PFSK-1 (cell line): Measurements from ENCODE around the gene ADAMTS1.

ENCODE experiments used
- FOXP2 ChIP-seq: optimal IDR thresholded peaks from 2 replicates; pipeline ENCODE3; 2011; ENCODE audit warnings: borderline replicate concordance, control low read depth, inconsistent platforms; ENCODE audit not compliant: insufficient read depth; ENCODE audit errors: extremely low read length, extremely low read depth
- POLR2AphosphoS5 ChIP-seq: IDR thresholded peaks from 2 replicates; pipeline ENCODE4 v1.6.1; 2012; ENCODE audit warnings: low read depth, mild to moderate bottlenecking, control low read depth, low read length, moderate library complexity
- REST ChIP-seq, 2 experiments: IDR thresholded peaks; 2 replicates each; pipeline versions ENCODE4 v1.6.1 to v1.8.0; 2011 to 2012; ENCODE audit warnings: low read depth in 2 of 2, low read length in 2 of 2, control low read depth in 1 of 2, inconsistent platforms in 1 of 2, mild to moderate bottlenecking in 1 of 2, moderate library complexity in 1 of 2; ENCODE audit not compliant: insufficient read depth in 1 of 2
- SIN3A ChIP-seq: IDR thresholded peaks from 2 replicates; pipeline ENCODE4 v1.6.1; 2012; ENCODE audit warnings: mild to moderate bottlenecking, low read length, moderate library complexity, borderline replicate concordance; ENCODE audit not compliant: insufficient read depth
- TAF1 ChIP-seq: IDR thresholded peaks from 2 replicates; pipeline ENCODE4 v1.6.1; 2012; ENCODE audit warnings: low read length, control low read depth, borderline replicate concordance; ENCODE audit not compliant: insufficient read depth

ADAMTS1 gene

GRCh38 chr21:26813426-26813998 lies 31.7 kb downstream of the ADAMTS1 start:
- TF ChIP-seq REST (IDR thresholded peaks at IDR 0.05; ENCODE audit: insufficient read depth in 1 of 2, low read depth in 2 of 2, low read length in 2 of 2) = no peak
- no peak for TF ChIP-seq FOXP2
- TF ChIP-seq TAF1 = no peak
- no peak for TF ChIP-seq POLR2AphosphoS5
- TF ChIP-seq SIN3A = no peak

GRCh38 chr21:26812173-26812572 lies 33.0 kb downstream of the ADAMTS1 start:
- TF ChIP-seq SIN3A (peak; percentile 23; the same call in 1 of the 2 replicates), FOXP2 (no peak)

- TF ChIP-seq SIN3A = no peak
- no peak for TF ChIP-seq POLR2AphosphoS5
- no peak for TF ChIP-seq FOXP2
- TF ChIP-seq TAF1 = no peak
- no peak for TF ChIP-seq REST (IDR thresholded peaks at IDR 0.05; ENCODE audit: insufficient read depth in 1 of 2, low read depth in 2 of 2, low read length in 2 of 2)
Observed at GRCh38 chr21:26811482-26811881, 33.7 kb downstream of the ADAMTS1 start.

- TF ChIP-seq SIN3A = peak; percentile 59; the same call in 1 of the 2 replicates
- TF ChIP-seq TAF1 = no peak
Observed at GRCh38 chr21:26810676-26811415, 34.4 kb downstream of the ADAMTS1 start.

GRCh38 chr21:26810266-26810665 lies 34.9 kb downstream of the ADAMTS1 start:
- TF ChIP-seq TAF1 (no peak), POLR2AphosphoS5 (no peak), REST (IDR thresholded peaks at IDR 0.05; ENCODE audit: insufficient read depth in 1 of 2, low read depth in 2 of 2, low read length in 2 of 2) (no peak), FOXP2 (no peak), SIN3A (no peak)

- no peak for TF ChIP-seq FOXP2
Observed at GRCh38 chr21:26809745-26810144, 35.5 kb downstream of the ADAMTS1 start.

GRCh38 chr21:26806801-26807295 lies 38.4 kb downstream of the ADAMTS1 start:
- TF ChIP-seq POLR2AphosphoS5 = no peak
- TF ChIP-seq FOXP2 = no peak
- TF ChIP-seq REST (IDR thresholded peaks at IDR 0.05; ENCODE audit: insufficient read depth in 1 of 2, low read depth in 2 of 2, low read length in 2 of 2) = no peak
- no peak for TF ChIP-seq TAF1
- TF ChIP-seq SIN3A = no peak
